ENCODE data around the gene PRPF4.

The PRPF4 gene

DNA sequence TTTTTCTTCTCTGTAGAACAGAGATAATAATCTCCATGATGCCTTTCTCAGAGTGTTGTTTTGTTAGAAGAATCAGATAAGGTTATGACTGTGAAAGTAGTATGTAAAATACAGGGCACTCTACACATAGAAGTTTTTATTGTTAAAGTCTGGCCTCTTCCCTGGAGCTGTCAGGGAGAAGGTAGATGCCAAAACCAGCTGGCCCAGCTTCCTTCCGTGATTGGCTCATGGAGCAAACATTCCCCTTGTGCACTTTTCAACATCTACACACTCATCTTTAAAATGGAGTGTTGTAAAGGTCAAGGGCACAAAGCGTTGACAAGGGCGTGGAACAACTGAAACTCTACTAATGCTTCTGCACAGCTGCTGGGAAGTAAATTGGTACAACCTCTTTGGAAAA, 35.1 kb downstream of the PRPF4 start:
- DNase-seq = no peak

GRCh38 chr9:113311961-113312360, 36.5 kb downstream of the PRPF4 start:
- peak in 6 of 58 donors; percentile 0 to 40 (median 2) for DNase-seq

- DNase-seq = no peak
These were observed 37.8 kb downstream of the PRPF4 start for GRCh38 chr9:113313261-113313660.

GRCh38 chr9:113315231-113315630, 39.8 kb downstream of the PRPF4 start:
- DNase-seq = no peak

- DNase-seq = no peak
These were observed 40.6 kb downstream of the PRPF4 start for GRCh38 chr9:113316030-113316429.

- no peak for DNase-seq
These were observed 42.3 kb downstream of the PRPF4 start for GRCh38 chr9:113317777-113318176.

DNA sequence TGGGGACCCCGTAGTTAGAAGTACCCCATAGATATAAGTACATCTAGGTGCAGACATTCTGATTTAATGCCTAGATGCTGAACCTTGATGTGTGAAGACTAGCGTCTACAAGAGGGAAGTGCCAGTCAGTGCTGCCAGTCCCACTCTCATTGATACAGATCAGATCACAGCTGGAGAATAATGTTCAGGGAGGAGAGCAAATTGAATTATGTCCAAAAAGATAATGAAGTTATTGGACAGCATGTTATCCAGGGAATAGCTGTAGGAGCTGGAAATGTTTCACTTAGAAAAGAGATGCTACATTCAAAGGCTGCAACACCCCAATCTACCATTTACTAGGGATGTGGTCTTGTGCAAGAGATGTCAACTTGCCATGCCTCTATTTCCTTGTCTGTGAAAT, 43.6 kb downstream of the PRPF4 start:
- DNase-seq = no peak

GRCh38 chr9:113320051-113320450, 44.6 kb downstream of the PRPF4 start:
- no peak for DNase-seq

- DNase-seq = peak in 3 of 58 donors; percentile 3 to 33 (median 33)
These were observed 47.2 kb downstream of the PRPF4 start for GRCh38 chr9:113322671-113323070.

DNA sequence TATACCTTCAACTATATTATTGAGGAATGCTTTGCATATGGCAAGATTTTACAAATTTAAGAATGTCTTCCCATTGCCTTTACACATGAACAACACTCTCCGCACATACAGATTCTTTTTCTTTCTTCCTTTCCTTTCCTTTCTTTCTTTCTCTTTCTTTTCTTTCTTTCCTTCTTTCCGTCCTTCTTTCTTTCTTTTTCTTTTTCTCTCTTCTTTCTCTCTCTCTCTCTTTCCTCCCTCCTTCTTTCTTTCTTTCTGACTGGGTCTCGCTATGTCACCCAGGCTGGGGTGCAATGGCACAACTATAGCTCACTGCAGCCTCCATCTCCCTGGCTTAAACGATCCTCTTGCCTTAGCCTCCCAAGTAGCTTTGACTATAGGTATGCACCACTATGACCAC, 50.8 kb downstream of the PRPF4 start:
- DNase-seq = no peak

DNA sequence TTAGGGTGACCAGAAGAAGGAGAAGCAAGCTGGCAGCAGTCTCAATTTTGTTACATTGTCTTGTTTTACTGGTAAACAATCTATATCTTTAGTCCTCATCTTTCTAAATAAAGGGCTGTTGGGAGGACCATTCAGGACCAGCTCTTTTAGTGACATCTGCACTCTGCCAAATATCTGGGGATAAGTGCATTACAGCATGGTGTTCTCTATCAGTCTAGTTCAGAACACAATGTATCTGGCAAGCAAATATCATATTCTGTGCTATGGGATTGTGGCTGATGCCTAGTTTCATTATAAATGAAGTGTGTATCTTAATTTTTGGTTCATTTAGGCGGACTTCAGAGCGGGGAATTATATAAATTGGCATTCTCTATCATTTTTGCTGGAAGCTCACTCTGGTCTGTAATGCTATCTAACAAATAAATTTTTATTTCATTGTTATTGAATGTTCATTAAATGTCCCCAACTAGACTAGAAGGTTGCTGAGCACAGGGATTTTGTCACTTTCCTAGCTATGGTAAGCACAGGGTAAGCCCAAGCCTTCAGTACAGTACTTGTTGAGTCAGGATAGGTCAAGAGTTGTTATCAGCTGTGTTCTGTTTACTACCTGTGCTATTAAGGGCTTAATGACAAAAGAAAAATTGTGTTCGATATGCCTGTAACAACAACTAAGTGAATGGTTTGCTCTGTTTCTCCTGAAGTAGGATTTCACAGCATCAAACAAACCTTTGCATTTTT, 52.8 kb downstream of the PRPF4 start:
- DNase-seq = no peak

- DNase-seq = no peak
These were observed 56.3 kb downstream of the PRPF4 start for GRCh38 chr9:113331780-113332179.

DNA sequence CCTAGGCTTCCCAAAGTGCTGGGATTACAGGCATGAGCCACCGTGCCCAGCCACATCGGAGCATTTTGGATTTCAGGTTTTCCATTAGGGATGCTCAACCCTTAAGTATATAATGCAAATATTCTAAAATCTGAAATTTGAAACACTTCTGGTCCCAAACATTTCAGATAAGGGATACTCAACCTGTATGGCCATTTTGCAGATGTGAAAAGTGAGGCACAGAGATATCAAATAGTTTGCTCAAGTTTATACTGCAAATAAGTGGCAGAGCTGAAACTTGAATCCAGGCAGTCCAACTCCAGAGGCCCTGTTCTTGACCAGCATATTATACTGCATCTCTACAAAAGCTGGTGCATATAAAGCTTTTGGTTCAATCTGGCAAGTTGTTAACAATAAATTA, 62.3 kb downstream of the PRPF4 start:
- no peak for DNase-seq

DNA sequence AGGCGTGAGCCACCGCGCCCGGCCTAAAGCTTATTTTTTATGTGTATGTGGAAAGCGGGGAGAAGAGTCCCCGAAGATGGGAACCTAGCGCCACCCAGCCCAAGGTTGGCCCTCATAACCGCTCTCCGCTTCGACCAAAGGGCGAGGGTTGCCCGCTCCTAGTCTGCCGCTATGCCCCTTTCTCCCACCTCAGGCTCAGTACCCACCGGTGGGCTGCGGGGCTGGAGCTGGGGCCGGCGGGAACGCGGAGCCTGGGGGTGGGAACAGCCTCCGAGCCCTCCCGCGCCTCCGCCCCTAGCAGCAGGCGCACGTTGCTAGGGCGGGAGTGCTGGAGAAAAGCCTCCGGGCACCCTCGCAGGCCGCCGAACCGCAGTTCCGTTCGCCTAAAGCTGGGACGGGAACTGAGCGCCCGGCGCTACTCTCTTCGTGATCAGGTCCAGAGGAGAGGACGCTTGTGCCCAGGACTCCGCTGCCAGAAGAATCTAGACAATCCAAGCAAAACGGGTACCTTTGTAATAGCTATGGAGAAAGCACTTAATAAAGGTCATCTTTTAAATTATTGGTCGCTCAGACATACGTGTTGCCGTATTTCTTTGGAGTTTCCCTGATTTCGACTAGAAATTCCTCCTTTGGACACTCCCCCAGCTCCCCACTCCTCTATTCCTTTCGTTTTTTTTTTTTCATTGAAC, 64.7 kb downstream of the PRPF4 start, which contains the start of gene WDR31:
Gene WDR31, minus strand, starts transcription at position 265 of the 689 bp plus-strand sequence. CDS start 8,253 bp downstream, outside the sequence.
- DNase-seq = peak in 57 of 58 donors; percentile 56 to 93 (median 84)

DNA sequence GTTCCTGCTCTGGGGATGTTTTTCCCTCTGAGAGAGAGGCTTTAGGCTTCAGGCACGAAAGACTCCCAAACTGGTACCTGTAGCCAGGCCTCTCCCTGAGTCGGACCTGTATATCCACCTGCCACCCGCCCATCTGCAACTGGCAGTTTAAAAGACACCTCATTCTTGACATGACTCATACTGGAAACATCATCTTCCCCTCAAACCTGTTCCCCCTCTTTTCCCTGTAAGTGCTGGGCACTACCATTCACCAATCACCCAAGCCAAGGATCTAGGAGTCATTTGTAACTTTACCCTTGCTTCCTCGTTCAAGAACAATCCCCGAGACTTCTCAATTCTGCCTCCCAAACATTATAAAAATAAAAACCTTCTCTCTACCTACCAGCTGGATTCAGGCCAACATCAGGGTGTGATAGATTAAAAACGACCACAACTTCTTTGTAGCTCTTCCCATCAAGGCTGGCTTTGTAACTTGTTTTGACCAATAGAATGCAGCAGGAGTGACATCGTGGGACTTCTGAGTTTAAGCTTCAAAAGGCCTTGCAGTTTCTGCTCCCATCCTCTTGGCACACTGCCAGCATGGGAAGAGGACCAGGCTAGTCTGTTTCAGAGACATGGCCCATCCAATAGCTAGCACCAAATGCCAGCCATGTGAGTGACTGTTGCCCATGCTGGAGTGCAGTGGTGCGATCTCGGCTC, 66.4 kb downstream of the PRPF4 start:
- DNase-seq = peak in 2 of 58 donors; percentile 4 to 36

Measured in anterior cingulate cortex (tissue), 58 donors.